Raji (cell line): Measurements from ENCODE around the gene GOLGA3.

Source experiments
- POLR2A ChIP-seq: IDR thresholded peaks from 2 replicates; pipeline ENCODE4 v1.6.1; 2011; ENCODE audit warnings: low read depth, low read length, control low read depth; ENCODE audit not compliant: insufficient read depth

Gene GOLGA3

GRCh38 chr12:132848521-132848920, 19.9 kb upstream of the GOLGA3 start:
- TF ChIP-seq POLR2A, result no peak

GRCh38 chr12:132847363-132848356, 19.0 kb upstream of the GOLGA3 start:
- no peak for TF ChIP-seq POLR2A

GRCh38 chr12:132842449-132843045, 13.9 kb upstream of the GOLGA3 start:
- TF ChIP-seq POLR2A, result no peak

DNA sequence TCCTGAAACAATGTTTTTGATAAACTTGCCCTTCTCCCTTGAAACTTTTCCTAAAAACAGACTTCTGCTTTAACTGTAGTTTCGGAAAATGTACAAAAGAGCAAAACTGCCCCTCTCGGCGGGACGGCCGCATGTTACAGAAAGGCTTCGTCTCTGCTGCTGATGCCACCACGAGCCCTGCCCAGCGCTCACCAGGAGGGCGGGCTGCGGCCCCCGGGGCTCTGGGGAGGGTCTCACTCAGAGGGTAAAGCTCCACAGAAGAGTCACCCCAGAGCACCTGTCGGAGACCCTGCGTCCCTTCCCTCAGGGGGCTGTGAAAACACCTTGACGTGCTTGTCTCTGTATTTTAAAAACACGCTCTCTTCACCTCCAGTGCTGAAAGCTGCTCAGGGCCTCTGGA, 12.5 kb upstream of the GOLGA3 start:
- TF ChIP-seq POLR2A, result no peak

DNA sequence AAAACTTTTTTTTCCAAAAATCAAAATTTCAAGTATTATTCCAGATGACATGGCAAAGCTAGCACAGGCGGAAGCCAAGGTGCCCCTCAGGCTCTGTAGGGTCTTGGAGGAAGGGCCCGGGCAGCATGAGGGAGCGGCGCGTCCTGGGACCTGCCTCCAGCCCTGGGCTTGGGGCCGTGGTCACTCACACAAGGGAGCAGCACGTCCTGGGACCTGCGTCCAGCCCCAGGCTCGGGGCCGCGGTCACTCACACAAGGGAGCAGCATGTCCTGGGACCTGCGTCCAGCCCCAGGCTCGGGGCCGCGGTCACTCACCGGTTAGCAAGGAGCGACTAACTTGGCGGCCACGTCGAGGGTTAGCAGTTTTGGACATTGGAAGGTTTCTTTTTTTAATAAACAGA, 11.9 kb upstream of the GOLGA3 start:
- TF ChIP-seq POLR2A, result no peak

DNA sequence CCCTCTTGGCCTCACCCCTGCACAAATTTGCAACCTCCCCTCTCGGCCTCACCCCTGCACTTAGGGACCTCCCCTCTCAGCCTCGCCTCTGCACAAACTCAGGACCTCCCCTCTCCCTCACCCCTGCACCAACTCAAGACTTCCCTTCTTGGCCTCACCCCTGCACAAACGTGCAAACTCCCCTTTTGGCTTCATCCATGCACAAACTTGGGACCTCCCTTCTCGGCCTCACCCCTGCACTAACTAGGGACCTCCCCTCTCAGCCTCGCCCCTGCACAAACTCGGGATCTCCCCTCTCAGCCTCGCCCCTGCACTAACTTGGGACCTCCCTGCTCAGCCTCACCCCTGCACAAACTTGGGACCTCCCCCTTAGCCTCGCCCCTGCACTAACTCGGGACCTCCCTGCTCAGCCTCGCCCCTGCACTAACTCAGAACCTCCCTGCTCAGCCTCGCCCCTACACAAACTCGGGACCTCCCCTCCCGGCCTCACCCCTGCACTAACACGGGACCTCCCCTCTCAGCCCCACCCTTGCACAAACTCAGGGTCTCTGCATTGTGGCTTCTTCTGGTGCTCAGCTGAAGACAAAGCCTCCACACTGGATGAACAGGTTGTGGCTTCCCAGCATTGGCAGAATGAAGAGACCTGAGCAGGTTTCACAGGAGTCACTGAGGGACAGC, 11.0 kb upstream of the GOLGA3 start:
- no peak for TF ChIP-seq POLR2A

GRCh38 chr12:132838410-132839080, 9.9 kb upstream of the GOLGA3 start:
- TF ChIP-seq POLR2A, result no peak

DNA sequence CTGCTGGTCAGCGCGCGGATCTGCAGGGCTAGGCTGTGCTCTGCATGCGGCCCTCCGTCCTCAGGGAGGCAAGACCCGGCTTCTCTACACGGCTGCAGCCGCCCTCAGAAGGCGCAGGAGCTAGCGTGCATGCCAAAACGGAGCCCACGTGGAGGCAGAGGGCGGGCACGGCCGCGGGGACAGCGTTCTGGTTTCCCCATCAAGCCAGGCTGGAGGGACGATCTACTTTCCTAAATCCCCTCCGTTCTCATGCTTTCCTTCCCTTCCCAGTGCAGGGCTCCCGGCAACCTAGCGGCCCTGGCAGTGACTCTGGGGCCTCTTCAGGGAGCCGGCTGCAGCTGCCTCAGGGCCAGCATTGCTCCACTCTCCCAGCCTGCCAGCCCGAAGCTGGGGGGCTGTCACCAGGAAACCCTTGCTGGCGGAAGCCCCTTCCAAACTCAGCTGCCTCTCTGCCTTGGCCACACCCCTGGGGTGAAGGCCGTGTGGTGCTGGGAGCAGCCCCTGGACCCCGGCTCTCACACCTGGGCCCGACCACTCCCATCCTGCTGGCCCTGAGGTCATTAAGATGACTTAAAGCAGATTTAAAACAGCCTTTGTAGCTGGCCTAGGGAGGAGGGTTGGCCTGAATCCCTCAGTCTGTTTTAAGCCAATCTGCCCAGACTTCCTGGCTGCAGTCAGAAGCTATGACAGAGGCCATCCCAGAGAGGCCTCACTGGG, 9.2 kb upstream of the GOLGA3 start:
- TF ChIP-seq POLR2A, result no peak

GRCh38 chr12:132836795-132837331, 8.2 kb upstream of the GOLGA3 start:
- no peak for TF ChIP-seq POLR2A

DNA sequence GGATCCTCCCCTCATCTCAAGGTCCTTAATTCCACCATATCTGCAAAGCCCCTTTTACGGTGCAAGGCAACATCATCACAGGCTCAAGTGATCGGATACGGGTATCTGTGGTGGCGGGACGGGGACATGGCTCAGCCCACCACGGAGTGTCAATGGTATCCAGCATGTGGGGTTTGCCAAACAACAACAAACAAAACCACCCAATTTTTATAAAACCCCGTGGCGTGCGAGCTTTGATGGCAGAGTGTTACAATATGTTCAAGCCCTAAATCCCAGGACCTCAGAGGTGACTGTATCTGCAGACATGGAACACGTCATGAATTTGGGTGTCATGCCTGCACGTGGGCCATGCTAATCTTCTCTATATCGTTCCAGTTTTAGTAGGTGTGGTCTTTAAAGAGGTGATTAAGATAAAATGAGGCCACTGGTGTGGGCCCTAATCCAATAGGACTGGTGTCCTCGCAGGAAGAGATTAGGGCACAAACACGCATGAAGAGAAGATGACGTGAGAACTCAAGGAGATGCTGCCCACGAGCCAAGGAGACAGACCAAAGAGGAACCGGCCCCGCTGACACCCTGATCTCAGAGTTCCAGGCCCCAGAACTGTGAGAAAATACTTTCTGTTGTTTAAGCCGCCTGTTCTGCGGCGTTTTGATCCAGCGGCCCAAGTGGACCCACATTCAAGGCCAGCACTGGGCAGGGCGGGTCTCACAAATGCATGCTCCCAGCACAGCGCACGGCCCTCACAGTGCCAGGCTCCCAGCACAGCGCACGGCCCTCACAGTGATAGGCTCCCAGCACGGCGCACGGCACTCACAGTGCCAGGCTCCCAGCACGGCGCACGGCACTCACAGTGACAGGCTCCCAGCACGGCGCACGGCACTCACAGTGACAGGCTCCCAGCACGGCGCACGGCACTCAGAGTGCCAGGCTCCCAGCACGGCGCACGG, 6.7 kb upstream of the GOLGA3 start:
- TF ChIP-seq POLR2A, result no peak

- TF ChIP-seq POLR2A, result no peak
Observed at GRCh38 chr12:132834181-132834711, 5.6 kb upstream of the GOLGA3 start.

DNA sequence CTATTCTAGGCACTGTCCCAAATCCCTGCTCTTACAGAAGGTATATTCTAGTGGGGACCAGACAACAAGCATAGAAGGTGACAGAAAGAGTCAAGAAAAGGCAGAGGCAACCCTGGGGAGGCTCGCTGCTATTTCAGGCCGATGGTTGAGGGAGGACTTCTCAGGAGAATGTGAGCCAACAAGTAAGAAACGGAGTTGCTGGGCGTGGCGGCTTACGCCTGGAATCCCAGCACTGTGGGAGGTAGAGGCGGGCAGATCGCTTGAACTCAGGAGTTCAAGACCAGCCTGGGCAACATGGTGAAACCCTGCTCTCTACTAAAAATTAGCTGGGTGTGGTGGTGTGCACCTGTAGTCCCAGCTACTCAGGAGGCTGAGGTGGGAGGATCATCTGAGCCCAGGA, 4.7 kb upstream of the GOLGA3 start:
- TF ChIP-seq POLR2A, result no peak

- no peak for TF ChIP-seq POLR2A
Observed at GRCh38 chr12:132831771-132832170, 3.1 kb upstream of the GOLGA3 start.
